Activated T-helper 1 cell treated with anti-CD3 and anti-CD28 coated beads, Interleukin-2, amount 50 U/mL, for 16 hours (primary cell): ENCODE measurements around the gene ADAMTS12.

Source experiments
- DNase-seq, 2 donors: peaks; one replicate each; pipeline ENCODE4 v3.0.0-alpha.2; 2020; ENCODE audit warnings: low read depth in 1 of 2, low spot score in 1 of 2

ADAMTS12 gene

GRCh38 chr5:33769196-33769595 is 122.6 kb downstream of the ADAMTS12 start:
- no peak for DNase-seq

- no peak for DNase-seq
These were observed 125.8 kb downstream of the ADAMTS12 start for GRCh38 chr5:33766023-33766422.

GRCh38 chr5:33764786-33765185 is 127.0 kb downstream of the ADAMTS12 start:
- DNase-seq: no peak

- DNase-seq: no peak
These were observed 128.4 kb downstream of the ADAMTS12 start for GRCh38 chr5:33763435-33763834.

- DNase-seq: no peak
These were observed 128.9 kb downstream of the ADAMTS12 start for GRCh38 chr5:33762859-33763258.

- DNase-seq: no peak
These were observed 130.7 kb downstream of the ADAMTS12 start for GRCh38 chr5:33761139-33761538.

GRCh38 chr5:33758737-33759136 is 133.1 kb downstream of the ADAMTS12 start:
- no peak for DNase-seq

GRCh38 chr5:33756491-33756890 is 135.3 kb downstream of the ADAMTS12 start:
- no peak for DNase-seq

GRCh38 chr5:33755231-33755630 is 136.6 kb downstream of the ADAMTS12 start:
- no peak for DNase-seq

GRCh38 chr5:33753704-33754103 is 138.1 kb downstream of the ADAMTS12 start:
- no peak for DNase-seq

- DNase-seq: no peak
These were observed 143.0 kb downstream of the ADAMTS12 start for GRCh38 chr5:33748754-33749153.

GRCh38 chr5:33745101-33745770 is 146.6 kb downstream of the ADAMTS12 start:
- DNase-seq: no peak

- DNase-seq: no peak
These were observed 148.7 kb downstream of the ADAMTS12 start for GRCh38 chr5:33743099-33743498.

- no peak for DNase-seq
These were observed 149.6 kb downstream of the ADAMTS12 start for GRCh38 chr5:33742181-33742580.

- no peak for DNase-seq
These were observed 152.8 kb downstream of the ADAMTS12 start for GRCh38 chr5:33738967-33739366.

GRCh38 chr5:33738097-33738496 is 153.7 kb downstream of the ADAMTS12 start:
- DNase-seq: no peak

GRCh38 chr5:33737697-33738096 is 154.1 kb downstream of the ADAMTS12 start:
- DNase-seq: no peak

- no peak for DNase-seq
These were observed 154.5 kb downstream of the ADAMTS12 start for GRCh38 chr5:33737284-33737683.

GRCh38 chr5:33736510-33736909 is 155.3 kb downstream of the ADAMTS12 start:
- DNase-seq: no peak

GRCh38 chr5:33735072-33735471 is 156.7 kb downstream of the ADAMTS12 start:
- no peak for DNase-seq

GRCh38 chr5:33734537-33734936 is 157.3 kb downstream of the ADAMTS12 start:
- no peak for DNase-seq

- no peak for DNase-seq
These were observed 158.6 kb downstream of the ADAMTS12 start for GRCh38 chr5:33733225-33733624.

- no peak for DNase-seq
These were observed 165.2 kb downstream of the ADAMTS12 start for GRCh38 chr5:33726422-33727165.
